Nasal cavity respiratory epithelium epithelial cell of viscerocranial mucosa (primary cell): Measurements from ENCODE around the gene RASL10B. TPM values are rescaled to one million over a fixed set of nuclear protein-coding genes. Genes with fewer than 3 reads are reported as not detected.

Experiments
- total RNA-seq: library from RNA; depleted of rRNA; stranded (reverse); fragments of >200 nt; gene quantifications from 2 replicates; pipeline ENCODE4 v1.2.3, GENCODE V29; 2014

The RASL10B gene, protein sequence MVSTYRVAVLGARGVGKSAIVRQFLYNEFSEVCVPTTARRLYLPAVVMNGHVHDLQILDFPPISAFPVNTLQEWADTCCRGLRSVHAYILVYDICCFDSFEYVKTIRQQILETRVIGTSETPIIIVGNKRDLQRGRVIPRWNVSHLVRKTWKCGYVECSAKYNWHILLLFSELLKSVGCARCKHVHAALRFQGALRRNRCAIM
- 0.57 and 0.68 TPM in 2 replicates for total RNA-seq

DNA sequence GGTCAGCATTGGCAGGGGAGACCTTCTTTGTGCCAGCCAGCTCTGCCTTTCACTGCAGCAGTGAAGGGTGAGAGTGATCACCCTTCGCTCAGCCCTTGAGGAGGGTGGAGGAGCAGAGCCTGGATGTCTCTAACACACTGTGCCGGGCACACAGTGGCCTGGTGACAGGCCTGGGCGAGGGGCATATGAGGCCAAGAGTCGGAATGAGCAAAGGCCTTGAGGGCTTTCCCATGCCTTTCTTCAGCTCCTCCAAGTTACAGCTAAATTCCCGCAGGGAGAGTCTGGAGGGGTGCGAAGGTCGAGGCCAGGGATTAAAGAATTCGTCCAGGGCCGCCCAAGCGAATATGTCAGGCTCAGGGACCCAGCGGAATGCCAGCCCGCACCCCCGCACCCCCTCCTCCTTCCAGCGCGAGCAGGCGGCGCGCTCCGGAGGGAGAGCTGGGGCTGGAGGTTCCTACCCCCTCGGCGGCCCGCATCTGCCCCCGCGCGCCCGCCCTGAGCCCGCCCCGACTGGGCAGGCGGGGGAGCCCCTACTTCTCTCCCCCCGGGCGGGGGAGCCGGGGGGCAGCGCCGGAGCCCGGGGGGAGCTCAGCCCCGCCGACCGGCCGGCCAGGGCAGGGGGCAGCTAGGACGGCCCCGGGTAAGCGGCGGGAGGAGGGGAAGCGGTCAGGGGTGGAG is at the start of gene RASL10B:
Gene RASL10B (plus strand): TSS at position 401 of the 678 bp plus-strand sequence. CDS start 3,546 bp downstream, outside the sequence.

DNA sequence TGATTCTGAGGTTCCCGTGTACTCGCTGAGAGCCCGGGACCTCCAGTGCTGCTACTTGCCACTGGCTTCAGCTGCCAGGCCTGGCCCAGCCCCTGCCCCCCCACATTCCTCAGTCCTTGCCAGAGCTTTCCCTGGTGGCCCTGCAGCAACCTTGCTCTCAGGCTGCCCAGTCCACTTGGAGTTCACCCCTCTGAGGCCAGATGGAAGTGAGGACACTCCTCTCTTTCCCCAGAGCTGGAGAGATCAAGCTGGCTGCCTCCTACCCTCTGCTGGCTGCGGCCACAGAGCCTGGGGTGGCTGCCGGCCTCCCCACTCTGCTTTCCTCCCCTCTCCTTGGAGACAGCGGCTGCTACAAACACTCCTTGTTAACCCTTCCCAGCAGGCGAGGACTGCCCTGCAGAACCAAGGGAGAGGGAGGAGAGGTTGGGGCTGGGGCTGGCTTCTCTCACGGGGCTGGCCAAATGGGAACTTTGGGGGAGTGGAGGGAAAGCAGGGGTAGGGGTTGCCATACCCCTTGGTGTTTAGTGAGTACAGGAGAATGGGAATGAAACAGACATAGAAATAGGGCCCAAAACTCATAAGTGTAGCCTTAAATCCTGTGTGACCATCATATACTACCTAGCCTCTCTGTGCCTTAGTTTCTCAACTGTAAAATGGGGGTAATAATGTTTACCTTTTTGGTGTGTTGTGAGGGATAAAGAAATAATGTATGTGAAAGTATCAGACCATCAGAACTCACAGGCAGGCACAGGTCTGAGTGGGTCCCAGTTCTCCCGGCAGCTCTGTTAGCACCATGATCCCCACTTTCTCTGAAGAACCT is 21.7 kb downstream of the RASL10B start, which contains the start of gene GAS2L2:
Gene GAS2L2 (minus strand): TSS at position 295 of the 820 bp plus-strand sequence. CDS start 389 bp downstream, outside the sequence.

DNA sequence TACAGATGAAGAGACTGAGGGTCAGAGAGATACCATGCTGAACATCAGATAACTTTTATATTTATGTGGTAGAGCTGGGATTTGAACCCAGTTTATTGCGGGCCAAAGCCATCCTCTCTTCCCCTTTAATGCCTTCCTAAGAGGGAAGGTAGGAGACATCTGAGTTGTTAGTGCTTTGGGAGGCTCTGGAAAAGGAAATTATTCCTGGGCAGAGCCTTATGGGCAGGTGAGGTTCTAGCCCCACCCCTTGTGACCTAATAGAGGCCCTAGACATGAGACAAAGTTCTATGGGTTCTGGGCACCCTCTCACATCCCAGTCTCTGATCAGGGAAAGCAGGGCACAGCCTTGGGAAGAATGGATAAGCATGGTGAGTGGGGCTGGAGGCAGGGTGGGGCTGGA is 29.1 kb downstream of the RASL10B start, which contains the start of gene C17orf50:
Gene C17orf50 (plus strand): TSS at position 301 of the 400 bp plus-strand sequence. CDS start 55 bp downstream, at position 356.

Other genes starting within 250 kb of the RASL10B start
- gene SLFN12L, start 194.0 kb upstream of the RASL10B start, total RNA-seq = under 0.01 and 0.14 TPM in 2 replicates
- gene SLFN14, start 170.8 kb upstream of the RASL10B start, total RNA-seq = not detected in 2 replicates
- gene PEX12, start 153.1 kb upstream of the RASL10B start, total RNA-seq = 4.1 and 4.5 TPM in 2 replicates
- 63.6 and 80.7 TPM in 2 replicates for gene AP2B1, start 144.3 kb upstream of the RASL10B start, total RNA-seq
- under 0.01 and 0.07 TPM in 2 replicates for gene GAS2L2, start 21.6 kb downstream of the RASL10B start, total RNA-seq
- not detected in 2 replicates for gene C17orf50, start 29.2 kb downstream of the RASL10B start, total RNA-seq
- 31.8 and 151 TPM in 2 replicates for gene MMP28, start 64.0 kb downstream of the RASL10B start, total RNA-seq
- 68.0 and 178 TPM in 2 replicates for gene TAF15, start 77.8 kb downstream of the RASL10B start, total RNA-seq
- not detected in 2 replicates for gene HEATR9, start 137.3 kb downstream of the RASL10B start, total RNA-seq
- 0.07 and 0.34 TPM in 2 replicates for gene CCL5, start 148.7 kb downstream of the RASL10B start, total RNA-seq
- gene RDM1, start 199.1 kb downstream of the RASL10B start, total RNA-seq = 0.14 TPM in 1 of 2 replicates, not detected in the other
- not detected in 2 replicates for gene LYZL6, start 212.1 kb downstream of the RASL10B start, total RNA-seq
- not detected in 2 replicates for gene CCL16, start 249.9 kb downstream of the RASL10B start, total RNA-seq